Right atrium auricular region (tissue), 2 donors: Measurements from ENCODE around the gene ELL. TPM values are rescaled to one million over a fixed set of nuclear protein-coding genes. Genes with fewer than 3 reads are reported as not detected.
A peak's percentile ranks its signal among the peaks of the same experiment; 100 is the strongest.
"Not testable (repeated sequence)": the region's sequence is repeated elsewhere in the genome, so short reads cannot be mapped to it uniquely, and the experiment has no call there.

Source experiments
- DNase-seq: peaks from one replicate; pipeline ENCODE4 v3.0.0-alpha.2; 2019; ENCODE audit warnings: low spot score
- H3K27ac ChIP-seq, 2 donors: fragments of 200-600 bp; sonication (generic); 1 replicate in 1 of 2; 2 replicates in 1 of 2; pipeline ENCODE4 v1.5.1; 2016 to 2019
- H3K27me3 ChIP-seq, 2 donors: fragments of 200-600 bp; sonication (generic); one replicate each; pipeline versions ENCODE4 v1.5.1 to v1.6.0; 2017 to 2019
- H3K36me3 ChIP-seq: fragments of 200-600 bp; sonication (generic); one replicate; pipeline ENCODE4 v1.5.1; 2016
- H3K4me1 ChIP-seq, 2 donors: fragments of 200-600 bp; sonication (generic); one replicate each; pipeline versions ENCODE4 v1.5.1 to v1.6.0; 2017 to 2019
- H3K4me3 ChIP-seq, 2 donors: fragments of 200-600 bp; sonication (generic); 1 replicate in 1 of 2; 2 replicates in 1 of 2; pipeline ENCODE4 v1.5.1; 2017 to 2019; ENCODE audit warnings: mild to moderate bottlenecking in 1 of 2, moderate library complexity in 1 of 2
- H3K9me3 ChIP-seq, 2 donors: fragments of 200-600 bp; sonication (generic); one replicate each; pipeline ENCODE4 v1.5.1; 2019
- CTCF ChIP-seq, 2 donors: fragments of 200-600 bp; sonication (generic); IDR thresholded peaks; one replicate each; pipeline ENCODE4 v1.5.1; 2019; ENCODE audit warnings: antibody characterized with exemption in 2 of 2
- total RNA-seq, 2 donors: library from RNA; depleted of rRNA; stranded (reverse); fragments of >200 nt; gene quantifications; one replicate each; pipeline ENCODE4 v1.1.0, GENCODE V29; 2016

Gene ELL
- total RNA-seq, 2 donors from 2014 or later, result 12.4 to 17.5 TPM

GRCh38 chr19:18541992-18542940 lies 20.4 kb upstream of the ELL start:
- H3K4me1 ChIP-seq, result peaks cover 0 to 20% of the 10 kb centered on the region in 2 donors
- peak overlapping the region; percentile 88 to 90 for H3K4me3 ChIP-seq
- no peak for TF ChIP-seq CTCF (IDR thresholded peaks at IDR 0.05)
- H3K27ac ChIP-seq, result peak overlapping the region; percentile 91 to 92
- peaks cover 38% of the 10 kb centered on the region for H3K36me3 ChIP-seq
- no peak for DNase-seq
- H3K9me3 ChIP-seq, result no peaks in the 10 kb centered on the region
- no peaks in the 10 kb centered on the region for H3K27me3 ChIP-seq

- no peak overlapping the region for H3K27ac ChIP-seq
- H3K4me1 ChIP-seq, result peaks cover 0 to 20% of the 10 kb centered on the region in 2 donors
- no peak overlapping the region for H3K4me3 ChIP-seq
Measured at GRCh38 chr19:18541258-18541991, 19.6 kb upstream of the ELL start.

GRCh38 chr19:18540200-18540599 lies 18.3 kb upstream of the ELL start:
- Histone ChIP-seq H3K4me1 (peaks cover 0 to 20% of the 10 kb centered on the region in 2 donors), H3K36me3 (peaks cover 55% of the 10 kb centered on the region)
- H3K9me3 ChIP-seq, H3K4me3 ChIP-seq, DNase-seq, H3K27ac ChIP-seq, H3K27me3 ChIP-seq: not testable (repeated sequence)

More at GRCh38 chr19:18541258-18541991, 19.6 kb upstream of the ELL start:
- Histone ChIP-seq H3K36me3 (peaks cover 46% of the 10 kb centered on the region), H3K9me3 (no peaks in the 10 kb centered on the region), H3K27me3 (no peaks in the 10 kb centered on the region)
- TF ChIP-seq CTCF (IDR thresholded peaks at IDR 0.05), result no peak
- no peak for DNase-seq

GRCh38 chr19:18539372-18539771 lies 17.5 kb upstream of the ELL start:
- peaks cover 55% of the 10 kb centered on the region for H3K36me3 ChIP-seq
- no peaks in the 10 kb centered on the region for H3K9me3 ChIP-seq
- no peak overlapping the region for H3K27ac ChIP-seq
- DNase-seq, result no peak
- peaks cover 0 to 20% of the 10 kb centered on the region in 2 donors for H3K4me1 ChIP-seq
- TF ChIP-seq CTCF (IDR thresholded peaks at IDR 0.05), result no peak
- H3K27me3 ChIP-seq, result no peaks in the 10 kb centered on the region
- no peak overlapping the region for H3K4me3 ChIP-seq

GRCh38 chr19:18538115-18538514 lies 16.2 kb upstream of the ELL start:
- no peak for DNase-seq
- H3K36me3 ChIP-seq, result peaks cover 57% of the 10 kb centered on the region

More at GRCh38 chr19:18538115-18538514, 16.2 kb upstream of the ELL start:
- no peaks in the 10 kb centered on the region for H3K27me3 ChIP-seq
- no peaks in the 10 kb centered on the region for H3K9me3 ChIP-seq
- H3K27ac ChIP-seq, result no peak overlapping the region
- no peak for TF ChIP-seq CTCF (IDR thresholded peaks at IDR 0.05)
- no peak overlapping the region for H3K4me3 ChIP-seq
- H3K4me1 ChIP-seq, result peaks cover 0 to 14% of the 10 kb centered on the region in 2 donors
